Vagina (tissue), 2 donors: ENCODE data around the gene RTBDN.

ENCODE experiments used
- CTCF ChIP-seq, 3 experiments: fragments of 450-650 bp in 2 of 3; fragments of 200-600 bp in 1 of 3; sonication (generic) in 1 of 3; IDR thresholded peaks; one replicate each; pipeline ENCODE4 v1.5.1; 2017 to 2019; ENCODE audit warnings: antibody characterized with exemption in 3 of 3, mild to moderate bottlenecking in 2 of 3, moderate library complexity in 2 of 3
- POLR2A ChIP-seq, 2 donors: fragments of 450-650 bp; IDR thresholded peaks; one replicate each; pipeline ENCODE4 v1.6.1; 2017; ENCODE audit warnings: antibody characterized with exemption in 2 of 2, mild to moderate bottlenecking in 2 of 2, moderate library complexity in 2 of 2
- POLR2AphosphoS5 ChIP-seq, 2 donors: sonication (generic); formaldehyde crosslinking; IDR thresholded peaks; one replicate each; pipeline ENCODE4 v1.9.0; 2017; ENCODE audit warnings: antibody characterized with exemption in 2 of 2, mild to moderate bottlenecking in 2 of 2, low read depth in 1 of 2; ENCODE audit not compliant: insufficient read depth in 1 of 2

- peak; percentile 96 to 100 (median 97) for TF ChIP-seq CTCF (IDR thresholded peaks at IDR 0.05)
- TF ChIP-seq POLR2A (IDR thresholded peaks at IDR 0.05): no peak
- TF ChIP-seq POLR2AphosphoS5 (IDR thresholded peaks at IDR 0.05; ENCODE audit: insufficient read depth in 1 of 2, low read depth in 1 of 2): peak; percentile 52 to 57
Measured at GRCh38 chr19:12847159-12848139, 13.1 kb upstream of the RTBDN start.
